WTC11 (cell line): Measurements from ENCODE around the gene SMAD9. TPM values are rescaled to one million over a fixed set of nuclear protein-coding genes. Genes with fewer than 3 reads are reported as not detected.

Experiments
- ATAC-seq: fragments of 200-7000 bp; cut with Tn5 transposase; 2 replicates; pipeline ENCODE4 v1.10.0; 2021; ENCODE audit warnings: mild to moderate bottlenecking, moderate library complexity
- CTCF ChIA-PET: fragments of 300-600 bp; sonication (Branson Sonifier 250); formaldehyde crosslinking; loops from one replicate; lab custom pipeline; 2021; ENCODE audit warnings: antibody characterized with exemption; lab: Charles Lee
- POLR2A ChIA-PET: fragments of 350-600 bp; sonication (Branson Sonifier 250); formaldehyde crosslinking; loops from one replicate; lab custom pipeline; 2021; ENCODE audit warnings: antibody characterized with exemption; lab: Charles Lee
- DNase-seq: peaks from one replicate; pipeline ENCODE4 v3.0.0; 2021; ENCODE audit warnings: low spot score
- H3K27ac Mint-ChIP-seq: 2 replicates; pipeline ENCODE4 v1.8.0; 2021; ENCODE audit warnings: mixed read lengths
- H3K27me3 Mint-ChIP-seq: 2 replicates; pipeline ENCODE4 v1.8.0; 2021; ENCODE audit warnings: low read depth, mild to moderate bottlenecking, moderate library complexity, mixed read lengths
- H3K36me3 Mint-ChIP-seq: 2 replicates; pipeline ENCODE4 v1.8.0; 2021; ENCODE audit warnings: mixed read lengths
- H3K4me1 Mint-ChIP-seq: 2 replicates; pipeline ENCODE4 v1.8.0; 2022; ENCODE audit warnings: mixed read lengths
- H3K4me3 Mint-ChIP-seq: 2 replicates; pipeline ENCODE4 v1.8.0; 2021; ENCODE audit warnings: mild to moderate bottlenecking, moderate library complexity, mixed read lengths
- H3K9me3 Mint-ChIP-seq: 2 replicates; pipeline ENCODE4 v1.8.0; 2021; ENCODE audit warnings: mixed read lengths
- CREB1 ChIP-seq: sonication (generic); formaldehyde crosslinking; IDR thresholded peaks from 2 replicates; pipeline ENCODE4 v1.8.0; 2023; ENCODE audit warnings: mild to moderate bottlenecking, missing genetic modification reagents
- CTCF ChIP-seq: fragments of 200-600 bp; IDR thresholded peaks from 2 replicates; pipeline ENCODE4 v1.8.0; 2022; ENCODE audit warnings: antibody characterized with exemption
- ELF4 ChIP-seq: sonication (generic); formaldehyde crosslinking; IDR thresholded peaks from 2 replicates; pipeline ENCODE4 v1.8.1; 2022; ENCODE audit warnings: low read depth, mild to moderate bottlenecking, moderate library complexity, missing genetic modification reagents
- ESRRA ChIP-seq: sonication (generic); formaldehyde crosslinking; IDR thresholded peaks from 2 replicates; pipeline ENCODE4 v1.8.1; 2022; ENCODE audit warnings: mild to moderate bottlenecking, missing genetic modification reagents, borderline replicate concordance
- FOXK1 ChIP-seq: sonication (generic); formaldehyde crosslinking; IDR thresholded peaks from 2 replicates; pipeline ENCODE4 v1.8.0; 2022; ENCODE audit warnings: mild to moderate bottlenecking, moderate library complexity, missing genetic modification reagents
- GTF2I ChIP-seq: fragments of 250-450 bp; sonication (Bioruptor Pico); conservative IDR thresholded peaks from 2 replicates; pipeline ENCODE4 v1.4.0; 2021; ENCODE audit warnings: mild to moderate bottlenecking
- MLX ChIP-seq: sonication (generic); formaldehyde crosslinking; IDR thresholded peaks from 2 replicates; pipeline ENCODE4 v1.8.1; 2023; ENCODE audit warnings: mild to moderate bottlenecking, missing genetic modification reagents, moderate library complexity
- PREB ChIP-seq: sonication (generic); formaldehyde crosslinking; IDR thresholded peaks from 2 replicates; pipeline ENCODE4 v1.8.1; 2022; ENCODE audit warnings: mild to moderate bottlenecking, missing genetic modification reagents, moderate library complexity, borderline replicate concordance
- PRRX2 ChIP-seq: fragments of 250-450 bp; sonication (Bioruptor Pico); IDR thresholded peaks from 2 replicates; pipeline ENCODE4 v1.8.0; 2021; ENCODE audit warnings: mild to moderate bottlenecking
- RORB ChIP-seq: fragments of 250-450 bp; sonication (Bioruptor Pico); IDR thresholded peaks from 2 replicates; pipeline ENCODE4 v1.9.0; 2021; ENCODE audit warnings: mild to moderate bottlenecking
- TEAD1 ChIP-seq: sonication (generic); formaldehyde crosslinking; IDR thresholded peaks from 2 replicates; pipeline ENCODE4 v1.8.0; 2022; ENCODE audit warnings: mild to moderate bottlenecking, missing genetic modification reagents
- ZBTB21 ChIP-seq: sonication (generic); formaldehyde crosslinking; IDR thresholded peaks from 2 replicates; pipeline ENCODE4 v1.8.1; 2023; ENCODE audit warnings: mild to moderate bottlenecking, missing genetic modification reagents, borderline replicate concordance
- ZNF317 ChIP-seq: sonication (generic); formaldehyde crosslinking; IDR thresholded peaks from 2 replicates; pipeline ENCODE4 v1.8.1; 2023; ENCODE audit warnings: low read depth, mild to moderate bottlenecking, moderate library complexity, missing genetic modification reagents, borderline replicate concordance
- total RNA-seq: library from RNA; stranded (reverse); gene quantifications from 3 replicates; pipeline ENCODE4 v1.2.3, GENCODE V29; 2021
- TF ChIP-seq, protein P1 (sequence below): sonication (generic); formaldehyde crosslinking; IDR thresholded peaks from 2 replicates; pipeline ENCODE4 v1.8.0; 2022; ENCODE audit warnings: mild to moderate bottlenecking, missing genetic modification reagents
- TF ChIP-seq, protein P2 (sequence below): sonication (generic); formaldehyde crosslinking; IDR thresholded peaks from 2 replicates; pipeline ENCODE4 v1.8.1; 2023; ENCODE audit warnings: mild to moderate bottlenecking, missing genetic modification reagents
- TF ChIP-seq, protein P3 (sequence below): sonication (generic); formaldehyde crosslinking; IDR thresholded peaks from 2 replicates; pipeline ENCODE4 v1.8.0; 2023; ENCODE audit warnings: mild to moderate bottlenecking, missing genetic modification reagents

Gene SMAD9
- total RNA-seq, 1 experiment from 2014 or later: 1.2 TPM

GRCh38 chr13:36912369-36912768 lies 7.7 kb downstream of the SMAD9 start:
- no peak for DNase-seq
- Mint-ChIP-seq H3K27me3 (peaks cover 12% of the 10 kb centered on the region), H3K4me3 (no peak overlapping the region), H3K36me3 (no peaks in the 10 kb centered on the region), H3K27ac (no peak overlapping the region), H3K9me3 (no peaks in the 10 kb centered on the region), H3K4me1 (no peaks in the 10 kb centered on the region)
- TF ChIP-seq, protein P1, sequence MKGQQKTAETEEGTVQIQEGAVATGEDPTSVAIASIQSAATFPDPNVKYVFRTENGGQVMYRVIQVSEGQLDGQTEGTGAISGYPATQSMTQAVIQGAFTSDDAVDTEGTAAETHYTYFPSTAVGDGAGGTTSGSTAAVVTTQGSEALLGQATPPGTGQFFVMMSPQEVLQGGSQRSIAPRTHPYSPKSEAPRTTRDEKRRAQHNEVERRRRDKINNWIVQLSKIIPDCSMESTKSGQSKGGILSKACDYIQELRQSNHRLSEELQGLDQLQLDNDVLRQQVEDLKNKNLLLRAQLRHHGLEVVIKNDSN (CRISPR knock-in tag): no peak
- TF ChIP-seq ELF4 (CRISPR knock-in tag) (no peak), CTCF (no peak), TEAD1 (CRISPR knock-in tag) (no peak), GTF2I (CRISPR knock-in tag) (no peak), CREB1 (CRISPR knock-in tag) (no peak), PREB (no peak), ESRRA (CRISPR knock-in tag) (no peak), FOXK1 (CRISPR knock-in tag) (no peak), ZBTB21 (no peak), PRRX2 (CRISPR knock-in tag) (no peak)
- TF ChIP-seq, protein P2, sequence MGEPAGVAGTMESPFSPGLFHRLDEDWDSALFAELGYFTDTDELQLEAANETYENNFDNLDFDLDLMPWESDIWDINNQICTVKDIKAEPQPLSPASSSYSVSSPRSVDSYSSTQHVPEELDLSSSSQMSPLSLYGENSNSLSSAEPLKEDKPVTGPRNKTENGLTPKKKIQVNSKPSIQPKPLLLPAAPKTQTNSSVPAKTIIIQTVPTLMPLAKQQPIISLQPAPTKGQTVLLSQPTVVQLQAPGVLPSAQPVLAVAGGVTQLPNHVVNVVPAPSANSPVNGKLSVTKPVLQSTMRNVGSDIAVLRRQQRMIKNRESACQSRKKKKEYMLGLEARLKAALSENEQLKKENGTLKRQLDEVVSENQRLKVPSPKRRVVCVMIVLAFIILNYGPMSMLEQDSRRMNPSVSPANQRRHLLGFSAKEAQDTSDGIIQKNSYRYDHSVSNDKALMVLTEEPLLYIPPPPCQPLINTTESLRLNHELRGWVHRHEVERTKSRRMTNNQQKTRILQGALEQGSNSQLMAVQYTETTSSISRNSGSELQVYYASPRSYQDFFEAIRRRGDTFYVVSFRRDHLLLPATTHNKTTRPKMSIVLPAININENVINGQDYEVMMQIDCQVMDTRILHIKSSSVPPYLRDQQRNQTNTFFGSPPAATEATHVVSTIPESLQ (CRISPR knock-in tag): no peak
- TF ChIP-seq, protein P3, sequence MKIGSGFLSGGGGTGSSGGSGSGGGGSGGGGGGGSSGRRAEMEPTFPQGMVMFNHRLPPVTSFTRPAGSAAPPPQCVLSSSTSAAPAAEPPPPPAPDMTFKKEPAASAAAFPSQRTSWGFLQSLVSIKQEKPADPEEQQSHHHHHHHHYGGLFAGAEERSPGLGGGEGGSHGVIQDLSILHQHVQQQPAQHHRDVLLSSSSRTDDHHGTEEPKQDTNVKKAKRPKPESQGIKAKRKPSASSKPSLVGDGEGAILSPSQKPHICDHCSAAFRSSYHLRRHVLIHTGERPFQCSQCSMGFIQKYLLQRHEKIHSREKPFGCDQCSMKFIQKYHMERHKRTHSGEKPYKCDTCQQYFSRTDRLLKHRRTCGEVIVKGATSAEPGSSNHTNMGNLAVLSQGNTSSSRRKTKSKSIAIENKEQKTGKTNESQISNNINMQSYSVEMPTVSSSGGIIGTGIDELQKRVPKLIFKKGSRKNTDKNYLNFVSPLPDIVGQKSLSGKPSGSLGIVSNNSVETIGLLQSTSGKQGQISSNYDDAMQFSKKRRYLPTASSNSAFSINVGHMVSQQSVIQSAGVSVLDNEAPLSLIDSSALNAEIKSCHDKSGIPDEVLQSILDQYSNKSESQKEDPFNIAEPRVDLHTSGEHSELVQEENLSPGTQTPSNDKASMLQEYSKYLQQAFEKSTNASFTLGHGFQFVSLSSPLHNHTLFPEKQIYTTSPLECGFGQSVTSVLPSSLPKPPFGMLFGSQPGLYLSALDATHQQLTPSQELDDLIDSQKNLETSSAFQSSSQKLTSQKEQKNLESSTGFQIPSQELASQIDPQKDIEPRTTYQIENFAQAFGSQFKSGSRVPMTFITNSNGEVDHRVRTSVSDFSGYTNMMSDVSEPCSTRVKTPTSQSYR (CRISPR knock-in tag): no peak
- ATAC-seq: no peak
- CTCF ChIA-PET: no interaction called here
- POLR2A ChIA-PET: no interaction called here

DNA sequence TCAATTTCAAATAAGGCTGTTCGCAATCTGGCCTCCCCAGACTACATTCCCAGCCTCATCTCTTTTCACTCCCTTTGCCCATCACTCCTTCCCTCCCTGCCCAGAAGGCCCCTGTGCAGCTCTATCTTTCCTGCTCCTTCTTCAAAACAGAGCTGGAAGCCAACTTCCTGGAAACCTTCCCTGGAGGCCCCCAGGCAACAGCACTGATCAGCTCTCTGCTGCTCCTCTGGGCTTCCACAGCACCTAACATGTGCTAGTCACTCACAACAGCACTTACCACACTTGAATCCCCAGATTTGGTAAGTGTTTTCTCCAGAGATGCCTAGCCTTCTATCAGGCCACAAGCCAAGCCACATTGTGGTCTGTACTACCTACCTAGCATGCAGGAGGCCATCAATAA lies 9.5 kb downstream of the SMAD9 start:
- H3K4me1 Mint-ChIP-seq: no peaks in the 10 kb centered on the region
- no peaks in the 10 kb centered on the region for H3K9me3 Mint-ChIP-seq
- no peak overlapping the region for H3K27ac Mint-ChIP-seq
- no peak for ATAC-seq
- CTCF ChIA-PET: no interaction called here
- DNase-seq: no peak
- peaks cover 3% of the 10 kb centered on the region for H3K27me3 Mint-ChIP-seq
- no peaks in the 10 kb centered on the region for H3K36me3 Mint-ChIP-seq
- TF ChIP-seq ZNF317 (no peak), RORB (no peak), MLX (no peak), PRRX2 (CRISPR knock-in tag) (no peak)
- TF ChIP-seq, protein P3 (CRISPR knock-in tag): no peak
- TF ChIP-seq, all 79 proteins: peak for 0
- H3K4me3 Mint-ChIP-seq: no peak overlapping the region
- POLR2A ChIA-PET: no interaction called here
